Measurements from ENCODE around the gene NT5DC2.
A peak's percentile ranks its signal among the peaks of the same experiment; 100 is the strongest.

Gene NT5DC2

GRCh38 chr3:52533623-52534280, at the start of gene NT5DC2:
NT5DC2 (minus strand) TSS chr3:52533857; CDS start chr3:52533737, 120 bp downstream.
- peak; percentile 93 for DNase-seq (ENCODE audit: low spot score)

GRCh38 chr3:52574056-52574965, 40.7 kb upstream of the NT5DC2 start:
- DNase-seq (ENCODE audit: low spot score): no peak

- no peak for DNase-seq (ENCODE audit: low spot score)
These were observed 38.6 kb upstream of the NT5DC2 start for GRCh38 chr3:52572221-52572620.

- DNase-seq (ENCODE audit: low spot score): peak; percentile 17
These were observed 36.4 kb upstream of the NT5DC2 start for GRCh38 chr3:52570076-52570475.

GRCh38 chr3:52568069-52568468, 34.4 kb upstream of the NT5DC2 start:
- DNase-seq (ENCODE audit: low spot score): no peak

GRCh38 chr3:52563984-52564383, 30.3 kb upstream of the NT5DC2 start:
- DNase-seq (ENCODE audit: low spot score): no peak

GRCh38 chr3:52561028-52561747, 27.5 kb upstream of the NT5DC2 start:
- no peak for DNase-seq (ENCODE audit: low spot score)

GRCh38 chr3:52558436-52558835, 24.8 kb upstream of the NT5DC2 start:
- DNase-seq (ENCODE audit: low spot score): no peak

GRCh38 chr3:52557011-52557960, 23.6 kb upstream of the NT5DC2 start:
- DNase-seq (ENCODE audit: low spot score): no peak

- no peak for DNase-seq (ENCODE audit: low spot score)
These were observed 21.4 kb upstream of the NT5DC2 start for GRCh38 chr3:52555056-52555455.

GRCh38 chr3:52554026-52554755, 20.5 kb upstream of the NT5DC2 start:
- DNase-seq (ENCODE audit: low spot score): no peak

GRCh38 chr3:52552089-52552488, 18.4 kb upstream of the NT5DC2 start:
- DNase-seq (ENCODE audit: low spot score): no peak

- no peak for DNase-seq (ENCODE audit: low spot score)
These were observed 17.5 kb upstream of the NT5DC2 start for GRCh38 chr3:52551118-52551517.

- DNase-seq (ENCODE audit: low spot score): no peak
These were observed 13.5 kb upstream of the NT5DC2 start for GRCh38 chr3:52547143-52547542.

- no peak for DNase-seq (ENCODE audit: low spot score)
These were observed 12.6 kb upstream of the NT5DC2 start for GRCh38 chr3:52546111-52546901.

GRCh38 chr3:52544937-52545336, 11.3 kb upstream of the NT5DC2 start:
- DNase-seq (ENCODE audit: low spot score): no peak

- no peak for DNase-seq (ENCODE audit: low spot score)
These were observed 7.4 kb upstream of the NT5DC2 start for GRCh38 chr3:52541050-52541449.

- DNase-seq (ENCODE audit: low spot score): no peak
These were observed 5.5 kb upstream of the NT5DC2 start for GRCh38 chr3:52539010-52539653.

GRCh38 chr3:52537726-52538421, 4.2 kb upstream of the NT5DC2 start:
- DNase-seq (ENCODE audit: low spot score): no peak
